GM08714 (cell line): Measurements from ENCODE around the gene NR1D2.

Experiments used
- H3K4me3 ChIP-seq: fragments of 200-500 bp; sonication (Bioruptor generic); 2 replicates; pipeline ENCODE4 v1.5.1; 2014; ENCODE audit warnings: mild to moderate bottlenecking, low read length, inconsistent platforms
- ZNF274 ChIP-seq: IDR thresholded peaks from 2 replicates; pipeline ENCODE4 v1.6.1; 2012; ENCODE audit warnings: mild to moderate bottlenecking, low read depth, low read length

Gene NR1D2

DNA sequence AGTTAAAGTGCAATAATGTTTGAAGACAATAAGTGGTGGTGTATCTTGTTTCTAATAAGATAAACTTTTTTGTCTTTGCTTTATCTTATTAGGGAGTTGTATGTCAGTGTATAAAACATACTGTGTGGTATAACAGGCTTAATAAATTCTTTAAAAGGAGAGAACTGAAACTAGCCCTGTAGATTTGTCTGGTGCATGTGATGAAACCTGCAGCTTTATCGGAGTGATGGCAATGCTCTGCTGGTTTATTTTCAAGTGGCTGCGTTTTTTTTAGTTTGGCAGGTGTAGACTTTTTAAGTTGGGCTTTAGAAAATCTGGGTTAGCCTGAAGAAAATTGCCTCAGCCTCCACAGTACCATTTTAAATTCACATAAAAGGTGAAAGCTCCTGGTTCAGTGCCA is 25.5 kb upstream of the NR1D2 start:
- H3K4me3 ChIP-seq, result no peak overlapping the region
- no peak for TF ChIP-seq ZNF274

DNA sequence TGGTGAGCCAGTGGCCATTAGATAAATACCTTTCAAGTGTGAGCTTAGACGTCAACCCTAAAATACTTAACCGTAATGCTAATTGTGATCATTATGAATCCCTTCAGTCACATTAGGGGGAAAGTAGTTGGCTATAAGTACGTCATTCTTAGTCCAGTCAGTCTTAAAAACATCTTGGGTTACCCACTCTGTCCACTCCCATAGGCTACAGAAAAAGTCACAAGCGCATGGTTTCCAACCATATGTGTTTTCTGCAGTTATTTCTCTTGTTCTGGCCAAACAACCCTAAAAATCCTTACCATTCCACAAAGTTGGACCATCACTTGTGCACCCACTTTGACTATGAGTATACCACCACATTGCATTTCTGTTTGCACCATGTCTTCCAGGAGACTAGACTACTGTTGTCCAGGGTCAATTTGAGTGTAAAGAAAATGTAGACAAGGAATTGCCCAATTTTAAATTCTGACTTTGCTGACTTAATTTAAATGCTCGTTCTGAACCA is 24.9 kb upstream of the NR1D2 start:
- no peak overlapping the region for H3K4me3 ChIP-seq
- TF ChIP-seq ZNF274, result no peak

DNA sequence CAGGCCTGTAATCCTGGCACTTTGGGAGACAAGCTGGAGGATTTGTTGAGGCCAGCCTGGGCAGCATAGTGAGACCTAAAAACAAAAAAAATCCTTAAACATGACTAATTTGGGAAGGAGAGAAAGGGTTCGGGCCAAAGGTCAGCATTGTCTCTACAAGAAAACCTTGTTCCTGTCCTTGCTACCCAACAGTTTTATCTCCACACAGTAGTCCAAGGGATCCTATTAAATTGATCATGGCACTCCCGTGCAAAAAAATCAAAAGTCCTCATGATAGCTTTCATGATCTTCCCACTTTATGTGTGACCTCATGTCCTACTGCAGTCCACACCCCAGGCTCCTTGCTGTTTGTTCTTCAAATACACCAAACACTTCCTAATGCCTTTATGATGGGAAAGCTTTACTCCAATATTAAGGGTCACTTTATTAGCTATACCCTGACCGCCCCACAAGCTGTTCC is 24.0 kb upstream of the NR1D2 start:
- TF ChIP-seq ZNF274, result no peak
- H3K4me3 ChIP-seq, result no peak overlapping the region

DNA sequence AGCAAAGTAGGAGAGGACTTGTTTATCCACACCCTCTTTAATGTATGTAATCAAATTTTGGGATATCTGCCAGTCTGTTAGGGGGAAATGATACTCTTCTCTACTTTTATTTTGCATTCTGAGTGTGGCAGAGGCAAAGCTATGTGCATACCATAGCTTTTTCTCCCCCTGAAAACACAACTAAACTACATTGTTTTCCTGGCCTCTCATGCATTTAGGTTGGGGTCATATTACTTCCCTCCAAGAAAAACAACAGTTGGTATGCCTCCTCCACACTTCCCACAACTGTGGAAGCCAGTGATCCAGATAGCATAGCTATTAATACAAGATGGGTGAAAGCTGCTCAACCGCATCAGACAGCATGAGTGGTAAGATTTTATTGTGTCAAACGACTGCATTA is 21.3 kb upstream of the NR1D2 start:
- TF ChIP-seq ZNF274, result no peak
- H3K4me3 ChIP-seq, result no peak overlapping the region

DNA sequence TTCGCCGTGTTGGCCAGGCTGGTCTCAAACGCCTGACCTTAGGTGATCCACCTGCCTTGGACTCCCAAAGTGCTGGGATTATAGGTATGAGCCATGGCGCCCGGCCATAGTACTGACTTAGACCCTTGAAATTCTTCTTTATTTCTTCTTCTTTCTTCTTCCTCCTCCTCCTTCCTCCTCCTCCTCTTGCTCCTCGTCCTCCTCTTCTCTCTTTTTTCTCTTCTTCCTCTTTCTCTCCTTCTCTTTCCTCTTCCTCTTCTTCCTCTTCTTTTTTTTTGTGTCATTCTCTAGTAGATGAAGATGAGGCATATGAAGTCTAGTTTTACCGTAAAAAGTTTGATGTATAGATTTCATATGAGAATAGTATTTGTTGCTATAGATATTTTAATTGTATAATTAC is 18.8 kb upstream of the NR1D2 start:
- TF ChIP-seq ZNF274, result no peak

GRCh38 chr3:23926736-23927135 is 18.4 kb upstream of the NR1D2 start:
- H3K4me3 ChIP-seq, result no peak overlapping the region
- no peak for TF ChIP-seq ZNF274

More for the DNA sequence above, 18.8 kb upstream of the NR1D2 start:
- H3K4me3 ChIP-seq, result no peak overlapping the region

DNA sequence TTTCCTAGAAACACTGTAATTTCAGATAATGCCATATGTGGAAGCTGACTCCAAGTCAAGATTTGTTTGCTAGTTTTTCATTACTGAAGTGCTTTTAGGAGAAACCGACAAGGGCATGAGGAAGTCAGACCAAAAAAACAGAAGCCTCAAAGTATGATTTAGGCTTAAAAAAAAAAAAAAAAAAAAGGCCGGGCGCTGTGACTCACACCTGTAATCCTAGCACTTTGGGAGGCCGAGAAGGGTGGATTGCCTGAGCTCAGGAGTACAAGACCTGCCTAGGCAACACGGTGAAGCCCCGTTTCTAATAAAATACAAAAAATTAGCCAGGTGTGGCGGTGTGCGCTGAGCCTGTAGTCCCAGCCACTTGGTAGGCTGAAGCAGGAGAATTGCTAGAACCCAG is 16.6 kb upstream of the NR1D2 start:
- H3K4me3 ChIP-seq, result no peak overlapping the region
- no peak for TF ChIP-seq ZNF274

- no peak for TF ChIP-seq ZNF274
- no peak overlapping the region for H3K4me3 ChIP-seq
These were observed 13.5 kb upstream of the NR1D2 start for GRCh38 chr3:23931597-23931996.

GRCh38 chr3:23932571-23932970 is 12.5 kb upstream of the NR1D2 start:
- TF ChIP-seq ZNF274, result no peak

DNA sequence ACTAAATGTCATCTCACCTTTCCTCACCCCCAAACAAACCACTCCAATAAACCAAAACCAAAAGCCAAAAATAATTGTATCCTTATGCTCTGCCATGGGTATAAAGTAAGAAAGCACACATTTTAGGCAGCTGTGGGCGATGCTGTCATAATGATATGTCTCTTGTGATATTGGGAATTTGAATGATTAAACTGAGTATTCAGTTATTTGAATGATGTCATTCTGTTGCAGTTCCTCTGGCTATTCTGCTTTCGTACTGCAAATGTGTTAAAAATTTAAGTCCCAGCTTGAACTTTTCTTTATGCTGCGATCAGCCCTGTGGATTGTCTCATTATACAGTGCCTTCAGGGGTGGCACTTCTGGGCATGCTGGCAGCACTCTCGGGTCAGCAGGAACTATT is 10.8 kb upstream of the NR1D2 start:
- H3K4me3 ChIP-seq, result no peak overlapping the region
- TF ChIP-seq ZNF274, result no peak

More at GRCh38 chr3:23932571-23932970, 12.5 kb upstream of the NR1D2 start:
- H3K4me3 ChIP-seq, result no peak overlapping the region

- no peak for TF ChIP-seq ZNF274
- H3K4me3 ChIP-seq, result no peak overlapping the region
These were observed 7.8 kb upstream of the NR1D2 start for GRCh38 chr3:23937296-23937695.

GRCh38 chr3:23938688-23939087 is 6.4 kb upstream of the NR1D2 start:
- H3K4me3 ChIP-seq, result no peak overlapping the region
- no peak for TF ChIP-seq ZNF274

GRCh38 chr3:23940775-23941174 is 4.3 kb upstream of the NR1D2 start:
- no peak for TF ChIP-seq ZNF274
- H3K4me3 ChIP-seq, result no peak overlapping the region

DNA sequence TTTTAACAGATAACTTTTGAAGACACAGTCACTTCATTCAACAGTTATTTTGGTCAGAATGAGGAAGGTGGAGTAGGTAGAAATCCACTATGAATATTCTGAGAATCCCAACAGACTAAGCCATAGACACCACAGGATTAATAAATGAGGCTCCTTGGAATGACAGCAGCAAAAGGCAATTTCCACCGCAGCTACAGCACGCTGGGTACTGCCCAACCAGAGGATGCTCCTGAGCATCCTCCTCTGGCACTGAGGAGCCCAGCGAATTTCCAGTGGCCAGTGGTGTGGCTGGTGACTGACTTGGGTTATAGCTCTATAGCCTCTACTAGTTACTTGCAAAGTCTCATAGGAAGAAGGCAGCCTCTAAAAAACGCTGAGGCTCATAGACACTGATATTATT is 3.6 kb upstream of the NR1D2 start:
- TF ChIP-seq ZNF274, result no peak

GRCh38 chr3:23942546-23942945 is 2.5 kb upstream of the NR1D2 start:
- TF ChIP-seq ZNF274, result no peak
- H3K4me3 ChIP-seq, result no peak overlapping the region

More for the DNA sequence above, 3.6 kb upstream of the NR1D2 start:
- no peak overlapping the region for H3K4me3 ChIP-seq
